HG03521 (cell line): ENCODE measurements around the gene SMG6.
"Not testable (repeated sequence)": the region's sequence is repeated elsewhere in the genome, so short reads cannot be mapped to it uniquely, and the experiment has no call there.

ENCODE experiments used
- ATAC-seq: cut with Tn5 transposase; IDR thresholded peaks from one replicate; pipeline ENCODE4 v1.9.1; 2021; ENCODE audit warnings: mild to moderate bottlenecking, moderate library complexity; ENCODE audit not compliant: unreplicated experiment

Gene SMG6

DNA sequence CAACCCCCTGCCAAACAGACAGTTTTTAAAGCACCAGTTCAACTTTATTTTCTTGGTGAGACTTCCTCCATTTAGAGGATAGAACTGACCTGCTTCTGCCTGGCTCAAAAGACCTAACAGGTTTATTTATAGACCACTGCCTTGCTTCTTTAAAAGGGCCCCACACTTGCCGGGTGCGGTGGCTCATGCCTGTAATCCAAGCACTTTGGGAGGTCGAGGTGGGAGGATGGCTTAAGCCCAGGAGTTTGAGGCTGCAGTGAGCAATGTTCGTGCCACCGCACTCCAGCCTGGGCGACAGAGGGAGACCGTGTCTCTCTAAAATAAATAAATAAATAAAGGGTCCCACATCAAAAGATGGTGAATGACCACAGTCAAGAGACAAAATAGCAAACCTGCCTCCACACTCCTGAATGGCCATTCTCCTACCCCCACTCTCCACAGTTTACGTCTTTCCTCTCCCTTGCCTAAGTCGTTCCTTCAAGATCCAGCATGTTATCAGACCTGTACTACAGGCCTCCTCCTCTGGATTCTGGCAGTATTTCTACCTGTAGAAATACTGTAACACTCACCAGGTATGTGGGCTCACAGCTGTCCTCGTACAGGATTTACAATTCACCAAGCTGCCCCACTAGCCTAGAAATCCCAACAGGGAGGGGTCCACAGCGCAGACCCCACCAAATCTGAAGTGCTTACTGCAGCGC lies 95.6 kb downstream of the SMG6 start:
- no peak for ATAC-seq

DNA sequence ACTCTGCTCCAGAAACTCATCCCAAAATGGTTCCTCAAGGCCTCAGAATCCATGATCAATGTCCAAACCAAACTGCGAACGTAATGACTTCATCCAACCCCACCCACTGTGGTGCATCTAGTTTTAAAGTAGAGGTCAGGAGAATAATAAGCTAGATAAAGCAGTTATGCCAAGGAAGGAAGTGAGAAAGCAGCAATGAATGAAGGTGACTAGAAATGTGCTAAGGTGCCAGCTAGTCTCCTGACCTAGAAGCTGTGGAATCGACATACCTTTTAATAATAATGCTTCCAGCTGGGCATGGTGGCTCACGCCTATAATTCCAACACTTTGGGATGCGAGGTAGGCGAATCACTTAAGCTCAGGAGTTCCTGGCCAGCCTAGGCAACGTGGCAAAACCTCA lies 99.2 kb downstream of the SMG6 start:
- no peak for ATAC-seq

DNA sequence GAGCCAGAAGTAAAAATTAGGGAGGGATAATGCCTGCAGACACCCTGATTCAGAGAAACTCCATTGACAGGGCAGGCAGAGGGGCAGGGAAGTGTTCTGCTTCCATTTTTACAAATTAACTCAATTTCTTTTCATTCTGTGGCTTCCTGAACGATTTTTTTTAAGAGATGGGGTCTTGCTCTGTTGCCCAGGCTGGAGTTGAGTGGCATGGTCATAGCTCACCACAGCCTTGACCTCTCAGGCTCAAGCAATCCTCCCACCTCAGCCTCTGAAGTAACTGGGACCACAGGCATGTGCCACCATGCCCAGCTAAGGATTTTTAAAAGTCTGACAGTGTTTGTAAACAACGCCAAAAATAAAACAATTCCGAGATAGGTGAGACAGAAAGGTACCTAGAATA lies 99.8 kb downstream of the SMG6 start:
- ATAC-seq: no peak

DNA sequence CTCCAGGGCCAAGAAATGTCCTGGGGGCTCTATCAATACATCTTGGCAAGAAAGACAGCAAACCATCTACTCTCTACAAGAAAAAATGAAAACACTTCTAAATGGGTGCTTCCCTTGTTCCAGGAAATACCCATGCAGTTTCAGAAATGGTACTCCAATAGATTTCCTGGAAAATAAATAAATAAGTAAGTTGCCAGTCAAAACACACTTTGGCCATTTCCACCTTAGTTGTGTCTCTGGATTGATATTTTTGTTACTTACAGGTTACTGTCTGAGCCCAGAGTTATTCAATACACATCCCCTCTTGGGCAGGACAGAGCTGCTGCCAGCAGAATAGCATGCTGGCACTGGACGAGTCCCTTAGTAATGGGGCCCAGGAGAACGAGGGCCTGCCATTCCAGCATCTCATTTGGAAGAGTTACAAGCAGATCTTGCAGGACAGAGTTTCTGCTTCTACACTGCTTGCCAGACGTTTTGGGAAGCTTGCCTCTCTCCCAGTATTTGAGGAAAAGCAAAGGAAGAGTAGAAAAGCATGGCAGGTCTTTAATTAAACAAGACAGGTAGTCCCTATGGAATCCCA lies 100.5 kb downstream of the SMG6 start:
- ATAC-seq: no peak

DNA sequence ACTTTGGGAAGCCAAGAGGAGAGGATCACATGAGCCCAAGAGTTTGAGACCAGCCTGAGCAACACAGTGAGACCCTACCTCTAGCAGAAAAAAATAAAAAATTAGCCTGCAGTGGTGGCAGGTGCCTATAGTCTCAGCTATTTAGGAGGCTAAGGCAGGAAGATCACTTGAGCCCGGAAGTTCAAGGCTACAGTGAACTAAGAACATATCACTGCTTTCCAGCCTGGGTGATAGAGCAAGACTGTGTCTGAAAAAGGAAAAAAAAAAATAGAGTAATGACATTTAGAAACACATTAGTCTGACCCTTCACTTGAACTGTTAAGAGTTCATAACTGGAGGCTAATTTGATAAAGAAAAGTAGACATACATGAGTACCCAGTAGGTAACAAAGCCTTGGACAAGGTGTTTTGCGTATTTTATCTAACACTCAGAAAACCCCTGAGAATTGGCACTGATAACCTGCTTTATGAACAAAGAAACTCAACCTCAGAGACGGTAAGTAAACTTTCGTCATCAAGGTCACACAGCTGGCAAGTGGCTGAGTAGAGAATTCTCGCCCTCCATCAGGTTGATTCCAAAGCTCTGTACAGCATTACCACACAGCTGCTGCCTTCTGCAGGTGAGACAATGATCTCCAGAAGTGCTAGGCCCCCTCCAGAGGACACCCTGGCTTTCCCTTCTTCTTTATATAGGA lies 101.1 kb downstream of the SMG6 start:
- ATAC-seq: no peak

DNA sequence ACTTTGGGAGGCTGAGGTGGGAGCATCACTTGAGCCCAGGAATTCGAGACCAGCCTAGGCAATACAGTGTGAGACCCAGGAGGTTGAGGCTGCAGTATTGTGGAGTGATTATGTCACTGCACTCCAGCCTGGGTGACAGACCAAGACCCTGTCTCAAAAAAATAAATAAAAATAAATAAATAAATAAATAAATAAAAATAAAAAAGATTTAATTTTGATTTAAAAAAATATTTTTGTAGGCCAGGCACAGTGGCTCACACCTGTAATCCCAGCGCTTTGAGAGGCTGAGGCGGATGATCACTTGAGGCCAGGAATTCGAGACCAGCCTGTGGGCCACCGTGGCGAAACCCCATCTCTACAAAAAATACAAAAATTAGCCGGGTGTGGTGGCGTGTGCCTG lies 104.2 kb downstream of the SMG6 start:
- ATAC-seq: not testable (repeated sequence)

DNA sequence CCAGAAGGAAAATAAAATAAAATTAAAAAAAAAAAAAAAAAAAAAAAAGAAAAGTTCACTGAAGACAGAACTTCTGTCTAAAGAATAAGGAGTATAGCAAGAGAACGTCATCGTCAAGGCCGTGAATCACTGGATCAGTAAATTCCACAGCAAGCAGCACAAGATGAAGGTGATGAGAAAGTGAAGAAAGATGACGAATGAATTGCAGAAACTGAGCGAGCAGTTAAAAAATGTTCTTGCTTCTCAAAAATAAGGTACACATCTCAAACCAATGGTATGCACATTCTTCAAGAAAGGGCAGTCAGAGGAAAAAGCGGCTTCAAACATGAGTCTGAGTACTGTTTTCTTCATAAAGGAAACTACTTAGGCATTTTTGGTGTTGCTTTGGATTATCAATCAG lies 104.7 kb downstream of the SMG6 start:
- ATAC-seq: no peak

DNA sequence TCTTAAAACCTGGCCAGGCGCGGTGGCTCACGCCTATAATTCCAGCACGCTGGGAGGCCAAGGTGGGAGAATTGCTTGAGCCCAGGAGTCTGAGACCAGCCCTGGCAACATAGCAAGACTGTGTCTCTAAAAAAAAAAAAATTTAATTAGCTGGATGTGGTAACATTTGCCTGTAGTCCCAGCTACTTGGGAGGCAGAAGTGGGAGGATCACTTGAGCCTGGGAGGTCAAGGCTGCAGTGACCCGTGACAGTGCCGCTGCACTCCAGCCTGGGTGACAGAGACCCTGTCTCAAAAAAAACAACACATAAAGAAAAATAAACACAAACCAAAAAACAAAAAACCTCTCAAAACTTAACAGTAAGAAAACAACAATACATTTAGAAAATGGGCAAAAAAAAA lies 106.3 kb downstream of the SMG6 start:
- no peak for ATAC-seq

DNA sequence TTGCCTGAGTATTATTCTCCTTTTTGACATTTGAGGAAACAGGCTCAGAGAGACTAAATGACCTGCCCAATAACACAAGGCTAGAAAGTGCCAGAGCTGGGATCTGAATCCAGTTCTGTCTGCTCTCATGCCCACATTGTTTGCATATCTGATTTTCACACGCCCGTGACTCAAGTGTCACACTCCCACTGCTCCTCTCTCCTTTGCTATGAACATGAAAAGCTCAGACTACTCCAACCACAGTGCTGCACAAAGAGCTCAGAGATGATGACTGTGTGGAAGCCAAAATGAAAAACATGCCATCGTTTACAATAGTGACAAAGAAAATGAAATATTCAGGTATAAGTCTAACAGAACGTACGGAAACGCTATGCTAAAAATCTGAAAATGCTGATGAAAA lies 107.9 kb downstream of the SMG6 start:
- ATAC-seq: no peak

DNA sequence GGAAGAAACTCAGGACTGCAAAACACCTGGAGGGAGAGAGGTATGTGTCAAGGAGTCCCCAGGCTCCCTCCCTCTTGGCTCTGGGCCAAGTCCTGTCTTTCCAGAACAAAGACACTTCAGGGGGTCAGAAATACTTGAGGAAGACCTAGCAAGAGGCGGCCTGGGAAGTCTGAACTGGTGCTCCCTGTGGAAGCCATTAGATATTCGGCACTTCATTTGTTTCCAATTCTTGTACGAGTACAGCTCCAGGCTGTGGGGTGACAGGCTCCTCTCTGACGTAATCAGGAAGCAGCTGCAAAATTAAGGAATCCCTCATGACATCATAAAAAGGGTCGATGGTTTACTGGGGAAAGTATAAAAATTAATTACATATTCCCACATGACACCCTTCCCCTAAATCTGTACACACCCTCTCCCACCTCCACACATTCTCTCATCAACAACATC lies 108.7 kb downstream of the SMG6 start:
- no peak for ATAC-seq

DNA sequence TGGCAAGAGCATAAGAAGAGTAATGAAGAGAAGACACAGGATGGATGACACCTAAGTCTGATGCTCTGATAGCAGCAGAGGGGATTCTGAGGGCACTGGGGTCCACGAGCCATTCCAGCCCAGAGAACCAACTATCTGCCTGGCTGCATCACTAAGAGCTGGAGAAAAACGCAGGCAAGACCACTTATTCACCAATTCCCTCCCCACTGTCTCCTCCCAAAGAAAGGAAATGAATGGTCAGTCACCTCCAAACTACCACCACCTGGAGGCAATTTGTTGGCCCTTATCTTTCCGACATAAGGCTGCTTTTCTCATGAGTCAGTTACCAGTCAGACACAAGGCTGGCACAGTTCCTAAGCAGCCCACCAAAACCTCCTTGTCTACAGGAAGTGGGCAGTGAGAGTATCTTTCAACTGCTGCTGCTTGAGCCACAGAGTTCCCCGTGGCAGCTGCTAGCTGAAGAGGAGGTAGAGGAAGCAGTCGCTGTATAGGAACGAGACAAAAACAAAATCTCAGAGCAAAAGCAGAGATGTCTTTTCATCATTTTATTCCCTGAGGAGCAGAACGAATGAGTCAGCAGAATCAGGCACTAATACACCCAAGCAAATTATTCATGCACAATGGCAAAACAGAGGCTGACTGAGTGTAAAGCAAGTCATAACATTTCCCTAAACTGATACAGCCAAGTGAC lies 111.1 kb downstream of the SMG6 start:
- no peak for ATAC-seq

DNA sequence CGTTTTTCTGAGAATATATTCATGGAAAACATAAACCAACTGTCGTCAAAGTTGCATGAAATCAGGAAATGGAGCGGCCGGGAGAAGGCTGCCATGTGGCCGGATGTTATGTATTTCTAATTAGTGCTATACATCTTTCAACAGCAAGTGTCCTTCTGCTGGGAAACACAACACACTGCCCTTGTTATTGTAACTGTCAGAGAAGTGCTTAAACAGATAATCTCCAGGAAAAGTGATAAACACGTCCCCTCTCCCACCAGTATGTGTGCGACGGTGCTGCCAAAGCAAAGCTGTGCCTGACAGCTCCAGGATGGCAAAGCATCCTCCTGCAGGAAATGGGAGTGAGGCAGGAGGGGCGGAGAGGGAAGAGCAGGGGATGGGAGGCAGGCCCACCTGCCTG lies 111.8 kb downstream of the SMG6 start:
- ATAC-seq: no peak

DNA sequence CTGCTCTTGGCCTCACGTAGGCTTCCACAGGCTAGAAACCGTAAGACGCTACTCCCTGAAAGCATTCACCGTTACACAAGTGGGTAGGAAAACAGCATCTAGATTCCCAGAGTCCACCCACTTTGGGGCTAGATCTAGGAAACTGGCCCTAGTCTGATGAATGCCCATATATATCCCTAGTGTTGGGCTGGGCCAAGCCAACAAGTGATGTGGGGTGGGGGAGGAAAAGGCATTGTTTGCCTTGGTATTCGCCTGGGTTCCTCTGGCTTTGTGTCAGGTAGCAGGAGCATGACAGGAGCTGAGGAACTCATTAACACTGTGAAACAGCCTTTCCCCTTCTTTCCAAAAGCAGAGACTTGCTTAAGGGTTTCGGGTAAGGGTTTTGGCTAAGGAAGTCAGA lies 112.4 kb downstream of the SMG6 start:
- ATAC-seq: no peak

DNA sequence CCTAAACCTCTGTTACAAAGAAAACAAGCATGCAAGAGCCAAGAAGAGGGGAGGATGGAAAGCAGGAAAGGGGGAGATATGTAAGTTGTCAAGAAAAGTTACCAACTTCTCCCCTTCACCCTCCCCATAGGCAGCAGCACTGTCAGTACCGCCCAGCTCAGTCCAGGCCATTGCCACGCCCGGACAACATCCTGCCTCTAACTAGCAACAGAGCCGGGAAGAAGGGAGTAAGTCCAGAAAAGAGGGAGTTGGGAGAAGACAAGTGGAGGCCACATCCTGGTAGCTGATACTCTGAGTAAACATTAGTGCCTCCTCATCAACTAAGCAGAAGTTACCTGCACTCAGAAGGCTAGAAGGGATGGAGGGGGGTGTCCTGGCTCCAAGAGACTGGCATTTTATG lies 113.6 kb downstream of the SMG6 start:
- no peak for ATAC-seq

DNA sequence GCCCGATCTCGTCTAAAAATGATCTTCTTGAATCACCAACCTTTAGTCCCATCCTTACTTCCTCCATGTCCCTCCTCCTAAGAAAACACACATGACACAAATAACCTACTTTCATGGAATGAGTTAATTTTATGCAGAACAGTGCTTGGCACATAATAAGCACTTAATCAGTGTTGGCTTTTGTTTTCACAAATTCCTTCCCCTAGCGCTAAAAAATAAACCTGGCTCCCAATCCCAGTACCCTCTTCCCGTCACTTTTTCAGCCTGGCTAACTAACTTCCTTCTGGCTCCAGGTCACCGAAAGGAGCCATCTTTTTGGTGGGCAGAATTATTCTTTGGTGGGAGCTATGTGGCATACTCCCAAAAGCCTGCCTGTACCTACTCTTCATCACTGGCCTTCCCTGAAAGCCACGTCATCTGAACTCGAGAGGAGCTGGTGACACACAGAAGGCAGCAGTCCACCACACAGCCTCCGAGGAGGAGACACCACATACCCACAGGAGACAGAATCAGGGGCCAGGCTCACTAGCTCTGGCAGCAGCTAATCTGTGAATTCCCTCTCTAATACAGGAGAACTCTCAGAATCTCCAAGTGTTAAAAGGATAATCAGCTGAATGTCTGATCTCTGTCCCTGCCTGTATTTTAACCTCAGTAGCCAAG lies 114.5 kb downstream of the SMG6 start:
- no peak for ATAC-seq

DNA sequence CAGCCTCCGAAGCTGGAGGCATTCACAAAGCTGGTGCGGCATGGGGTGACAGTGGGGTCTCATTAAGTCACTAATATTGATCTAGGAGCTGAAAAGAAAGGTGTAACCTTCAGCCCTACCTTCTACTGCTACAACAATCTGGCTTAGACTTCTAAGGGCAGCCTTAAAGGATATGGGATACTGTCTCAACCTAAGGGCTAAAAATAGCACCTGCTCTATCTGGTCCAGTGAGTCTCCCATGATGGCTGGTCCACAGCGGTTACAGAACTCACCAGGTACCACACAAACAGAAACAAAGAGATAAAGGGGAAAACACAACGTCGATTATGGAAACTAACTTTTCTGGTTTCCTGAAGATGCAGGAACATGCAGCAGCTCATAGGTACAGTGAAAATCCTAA lies 115.8 kb downstream of the SMG6 start:
- no peak for ATAC-seq

DNA sequence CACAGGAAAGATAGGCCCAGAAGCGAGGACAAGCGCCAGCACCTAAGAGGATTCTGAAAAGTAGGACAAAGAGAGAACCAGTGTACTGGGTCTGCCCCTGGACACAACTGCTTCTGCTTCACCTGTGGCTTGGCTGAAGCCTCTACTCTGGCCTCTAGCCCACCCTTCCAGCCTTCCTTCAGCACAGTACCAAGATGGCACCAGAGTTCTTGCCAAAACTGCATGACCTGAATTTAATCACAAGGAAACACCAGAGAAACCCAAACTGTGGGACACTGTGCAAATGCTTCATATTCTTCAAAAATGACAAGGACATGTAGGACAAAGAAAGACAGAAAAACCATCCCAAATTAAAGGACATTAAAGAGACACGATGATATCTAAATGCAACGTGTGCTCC lies 116.6 kb downstream of the SMG6 start:
- ATAC-seq: no peak

DNA sequence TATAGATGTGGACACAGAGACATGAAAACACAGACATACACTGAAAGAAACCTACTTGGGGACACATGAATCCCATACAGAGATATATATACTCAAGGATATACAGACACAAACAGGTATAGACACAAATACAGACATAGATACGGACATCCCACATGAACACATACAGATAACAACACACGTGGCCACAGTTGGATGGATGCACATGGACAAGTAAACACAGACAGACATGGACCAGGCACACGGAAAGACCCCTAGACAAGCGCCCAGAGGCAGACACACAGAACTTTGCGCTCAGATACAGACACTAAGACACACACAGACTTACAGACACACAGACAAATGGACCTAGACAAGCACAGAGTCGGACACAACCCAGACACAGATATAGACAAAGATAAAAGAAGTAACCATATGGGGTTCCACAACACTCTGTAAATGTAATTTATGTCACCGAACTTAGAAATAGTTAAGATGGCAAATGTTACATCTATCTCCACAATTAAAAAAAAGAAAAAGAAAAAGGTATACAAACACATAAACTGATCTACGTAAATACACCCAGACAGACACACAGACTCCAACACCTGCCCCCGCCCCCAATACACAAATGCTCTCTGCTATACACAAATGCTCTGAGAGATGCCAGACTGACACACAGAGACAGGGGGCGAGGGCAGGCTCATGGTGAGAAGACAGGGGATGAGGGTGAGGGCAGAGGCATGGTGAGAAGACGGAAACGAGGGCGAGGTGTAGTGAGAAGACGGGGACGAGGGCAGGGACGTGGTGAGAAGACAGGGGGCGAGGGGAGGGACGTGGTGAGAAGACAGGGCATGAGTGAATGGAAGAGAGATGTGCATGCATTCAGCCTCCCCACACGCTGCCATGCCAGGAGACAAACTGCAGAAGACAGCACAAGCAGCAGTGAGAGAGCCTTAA lies 118.3 kb downstream of the SMG6 start:
- no peak for ATAC-seq

DNA sequence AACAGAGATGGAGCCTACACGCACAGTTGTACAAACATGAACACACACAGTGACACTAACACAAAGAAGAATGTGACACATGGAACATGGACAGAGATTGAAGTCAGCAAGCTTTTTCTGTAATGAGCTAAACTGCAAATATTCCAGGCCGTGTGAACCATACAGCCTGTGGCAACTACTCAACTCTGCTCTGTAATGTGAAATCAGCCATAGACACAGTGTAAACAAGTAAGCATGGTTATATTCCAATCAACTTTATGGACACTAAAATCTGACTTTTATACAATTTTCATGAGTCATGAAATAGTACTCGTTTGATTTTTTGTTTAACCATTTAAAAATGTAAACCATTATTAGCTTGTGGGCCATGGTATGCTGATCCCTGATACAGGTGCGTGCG lies 120.2 kb downstream of the SMG6 start:
- ATAC-seq: no peak

DNA sequence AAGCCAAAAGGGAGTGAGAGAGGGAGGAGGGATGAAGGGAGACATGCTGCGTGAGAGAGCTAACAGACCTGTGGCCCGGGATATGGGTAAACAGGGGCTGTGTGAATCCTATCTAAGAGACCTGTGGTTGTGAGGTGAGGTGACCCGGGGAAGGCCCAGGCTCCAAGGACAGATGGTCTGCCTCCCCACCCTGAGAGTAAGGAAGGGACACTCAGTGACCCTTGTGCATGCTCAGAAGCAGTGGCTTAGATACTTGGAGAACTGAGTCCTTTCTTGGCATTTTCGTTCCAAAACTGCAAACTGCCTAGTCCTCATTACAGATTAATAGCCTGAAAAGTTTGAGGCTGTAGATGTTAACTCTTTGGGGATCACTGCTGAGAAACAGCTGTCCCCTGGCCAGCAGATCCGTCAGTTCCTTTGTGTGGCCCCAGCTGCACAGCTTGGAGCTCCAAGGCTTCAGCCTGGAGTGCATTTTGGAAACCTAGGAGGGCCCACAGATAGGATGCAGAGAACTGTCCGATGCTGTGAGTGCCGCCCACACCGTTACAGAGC lies 121.6 kb downstream of the SMG6 start:
- ATAC-seq: no peak
